ENCODE measurements around the gene ZBTB42. TPM values are rescaled to one million over a fixed set of nuclear protein-coding genes. Genes with fewer than 3 reads are reported as not detected.

ZBTB42 gene
- polyA plus RNA-seq, 1 experiment, result 1.6 TPM

GRCh38 chr14:104845033-104845666, 44.2 kb downstream of the ZBTB42 start:
- Histone ChIP-seq H3K4me3 (ENCODE audit: low read depth, low read length) (no peak overlapping the region), H3K27me3 (ENCODE audit: control insufficient read depth, insufficient read depth, low read length) (peaks cover 75% of the 10 kb centered on the region), H3K9me3 (ENCODE audit: control insufficient read depth, insufficient read depth, low read length) (no peaks in the 10 kb centered on the region; the same call in 1 of the 2 replicates), H3K27ac (ENCODE audit: low read depth, low read length) (no peak overlapping the region)
- no peak for DNase-seq (ENCODE audit: low read depth, low spot score)
- CTCF ChIA-PET, result no interaction called here
- POLR2A ChIA-PET, result no interaction called here
- TF ChIP-seq CTCF (IDR thresholded peaks at IDR 0.05; ENCODE audit: low read depth, low read length), result no peak

GRCh38 chr14:104845834-104846441, 45.0 kb downstream of the ZBTB42 start:
- H3K27me3 ChIP-seq (ENCODE audit: control insufficient read depth, insufficient read depth, low read length), result peaks cover 68% of the 10 kb centered on the region
- ChIA-PET CTCF (interaction anchor here (1.5 kb wide), 1 partner anchor 19 kb away, joined by 7 read pairs; no protein-coding TSS in a partner anchor), POLR2A (no interaction called here)
- H3K27ac ChIP-seq (ENCODE audit: low read depth, low read length), result no peak overlapping the region
- H3K4me3 ChIP-seq (ENCODE audit: low read depth, low read length), result no peak overlapping the region
- no peaks in the 10 kb centered on the region; the same call in 1 of the 2 replicates for H3K9me3 ChIP-seq (ENCODE audit: control insufficient read depth, insufficient read depth, low read length)
- TF ChIP-seq CTCF (IDR thresholded peaks at IDR 0.05; ENCODE audit: low read depth, low read length), result no peak
- DNase-seq (ENCODE audit: low read depth, low spot score), result no peak

- peaks cover 34% of the 10 kb centered on the region for H3K27me3 ChIP-seq (ENCODE audit: control insufficient read depth, insufficient read depth, low read length)
- no peak for DNase-seq (ENCODE audit: low read depth, low spot score)
- ChIA-PET POLR2A (no interaction called here), CTCF (no interaction called here)
- H3K4me3 ChIP-seq (ENCODE audit: low read depth, low read length), result no peak overlapping the region
- no peak for TF ChIP-seq CTCF (IDR thresholded peaks at IDR 0.05; ENCODE audit: low read depth, low read length)
- H3K9me3 ChIP-seq (ENCODE audit: control insufficient read depth, insufficient read depth, low read length), result no peaks in the 10 kb centered on the region
- no peak overlapping the region for H3K27ac ChIP-seq (ENCODE audit: low read depth, low read length)
Measured at GRCh38 chr14:104852280-104852663, 51.4 kb downstream of the ZBTB42 start.

Other genes with a start within 250 kb of the ZBTB42 start
- gene C14orf180, start 221.3 kb upstream of the ZBTB42 start, polyA plus RNA-seq (2011; rRNA removed), result not detected in 2 replicates
- 0.10 TPM in 1 of 2 replicates, not detected in the other for gene TMEM179, start 196.3 kb upstream of the ZBTB42 start, polyA plus RNA-seq (2011; rRNA removed)
- gene INF2, start 111.5 kb upstream of the ZBTB42 start, polyA plus RNA-seq (2011; rRNA removed), result 14.9 and 18.9 TPM in 2 replicates
- 2.8 and 4.2 TPM in 2 replicates for gene ADSS1, start 76.9 kb upstream of the ZBTB42 start, polyA plus RNA-seq (2011; rRNA removed)
- gene SIVA1, start 48.0 kb upstream of the ZBTB42 start, polyA plus RNA-seq (2011; rRNA removed), result 49.7 and 75.3 TPM in 2 replicates
- gene AKT1, start 5.4 kb upstream of the ZBTB42 start, polyA plus RNA-seq (2011; rRNA removed), result 104 and 129 TPM in 2 replicates
- 4.2 and 4.3 TPM in 2 replicates for gene CEP170B, start 64.2 kb downstream of the ZBTB42 start, polyA plus RNA-seq (2011; rRNA removed)
- 0.01 TPM in 2 replicates for gene PLD4, start 123.8 kb downstream of the ZBTB42 start, polyA plus RNA-seq (2011; rRNA removed)
- 10.0 and 10.5 TPM in 2 replicates for gene AHNAK2, start 177.3 kb downstream of the ZBTB42 start, polyA plus RNA-seq (2011; rRNA removed)
- 4.6 and 4.9 TPM in 2 replicates for gene CLBA1, start 184.7 kb downstream of the ZBTB42 start, polyA plus RNA-seq (2011; rRNA removed)
- 6.8 and 7.8 TPM in 2 replicates for gene CDCA4, start 220.0 kb downstream of the ZBTB42 start, polyA plus RNA-seq (2011; rRNA removed)